HepG2 (cell line): ENCODE data around the gene AIF1. TPM values are rescaled to one million over a fixed set of nuclear protein-coding genes. Genes with fewer than 3 reads are reported as not detected.

ENCODE experiments used
- BHLHE40 ChIP-seq: IDR thresholded peaks from 2 replicates; pipeline ENCODE4 v1.6.1; 2011; ENCODE audit warnings: low read length, improper control_type of control experiment
- EHMT2 ChIP-seq: fragments of 200-600 bp; sonication (generic); IDR thresholded peaks from 2 replicates; pipeline ENCODE4 v1.7.0; 2017; ENCODE audit warnings: antibody characterized with exemption, low read depth, low read length, borderline replicate concordance
- FIP1L1 ChIP-seq: fragments of 200-400 bp; formaldehyde crosslinking; IDR thresholded peaks from 2 replicates; pipeline ENCODE4 v1.6.1; 2018; ENCODE audit warnings: low read depth, mild to moderate bottlenecking, low read length, moderate library complexity, borderline replicate concordance; ENCODE audit not compliant: insufficient read depth
- FUBP1 ChIP-seq: sonication (generic); formaldehyde crosslinking; IDR thresholded peaks from 2 replicates; pipeline ENCODE4 v1.5.1; 2020; ENCODE audit warnings: missing genetic modification reagents, mild to moderate bottlenecking, borderline replicate concordance
- HIVEP1 ChIP-seq: sonication (generic); formaldehyde crosslinking; IDR thresholded peaks from 2 replicates; pipeline ENCODE4 v1.4.0; 2020; ENCODE audit warnings: mild to moderate bottlenecking, missing genetic modification reagents
- IRF9 ChIP-seq: sonication (generic); formaldehyde crosslinking; IDR thresholded peaks from 2 replicates; pipeline ENCODE4 v1.8.0; 2022; ENCODE audit warnings: missing genetic modification reagents, mild to moderate bottlenecking, borderline replicate concordance
- MTF2 ChIP-seq: sonication (generic); formaldehyde crosslinking; IDR thresholded peaks from 2 replicates; pipeline ENCODE4 v1.5.0; 2020; ENCODE audit warnings: missing genetic modification reagents, borderline replicate concordance
- RFXAP ChIP-seq: sonication (generic); formaldehyde crosslinking; IDR thresholded peaks from 2 replicates; pipeline ENCODE4 v1.4.0; 2020; ENCODE audit warnings: missing genetic modification reagents, borderline replicate concordance
- SIX4 ChIP-seq: sonication (generic); formaldehyde crosslinking; IDR thresholded peaks from 2 replicates; pipeline ENCODE4 v1.4.0; 2020; ENCODE audit warnings: missing genetic modification reagents
- SP140L ChIP-seq: sonication (generic); formaldehyde crosslinking; IDR thresholded peaks from 2 replicates; pipeline ENCODE4 v1.4.0; 2020; ENCODE audit warnings: missing genetic modification reagents, borderline replicate concordance
- STAG1 ChIP-seq: sonication (generic); formaldehyde crosslinking; IDR thresholded peaks from 2 replicates; pipeline ENCODE4 v1.4.0; 2020; ENCODE audit warnings: missing genetic modification reagents
- TMF1 ChIP-seq: sonication (generic); formaldehyde crosslinking; IDR thresholded peaks from 2 replicates; pipeline ENCODE4 v1.8.1; 2022; ENCODE audit warnings: low read depth, missing genetic modification reagents
- ZBTB44 ChIP-seq: sonication (generic); formaldehyde crosslinking; IDR thresholded peaks from 2 replicates; pipeline ENCODE4 v1.4.0; 2020; ENCODE audit warnings: missing genetic modification reagents
- ZNF3 ChIP-seq: IDR thresholded peaks from 2 replicates; pipeline ENCODE4 v1.7.0; 2017; ENCODE audit warnings: inconsistent platforms
- ZNF550 ChIP-seq: sonication (generic); formaldehyde crosslinking; IDR thresholded peaks from 2 replicates; pipeline ENCODE4 v1.4.0; 2020; ENCODE audit warnings: mild to moderate bottlenecking, missing genetic modification reagents, borderline replicate concordance
- ZNF619 ChIP-seq: sonication (generic); formaldehyde crosslinking; IDR thresholded peaks from 2 replicates; pipeline ENCODE4 v1.4.0; 2020; ENCODE audit warnings: mild to moderate bottlenecking, missing genetic modification reagents
- ZNF710 ChIP-seq: sonication (generic); formaldehyde crosslinking; IDR thresholded peaks from 2 replicates; pipeline ENCODE4 v1.5.0; 2020; ENCODE audit warnings: mild to moderate bottlenecking, missing genetic modification reagents, borderline replicate concordance
- ZNF761 ChIP-seq: sonication (generic); formaldehyde crosslinking; conservative IDR thresholded peaks from 2 replicates; pipeline ENCODE4 v1.4.0; 2020; ENCODE audit warnings: mild to moderate bottlenecking, missing genetic modification reagents
- ZXDC ChIP-seq: sonication (generic); formaldehyde crosslinking; IDR thresholded peaks from 2 replicates; pipeline ENCODE4 v1.5.0; 2020; ENCODE audit warnings: mild to moderate bottlenecking, missing genetic modification reagents
- polyA plus RNA-seq, 8 experiments: library from polyadenylated mRNA; depleted of rRNA in 3 of 8; stranded (reverse) in 7 of 8; unstranded in 1 of 8; fragments of >200 nt; fragmentation: Illumina TruSeq in 4 of 8; extraction: Trizol in 4 of 8; gene quantifications; 2 replicates each; pipeline versions ENCODE4 v1.2.1 to v1.2.3, GENCODE V29; 2011 to 2016; ENCODE audit warnings: low read depth in 4 of 8, missing spikeins in 1 of 8, mixed read lengths in 1 of 8; ENCODE audit not compliant: insufficient read depth in 1 of 8
- total RNA-seq, 5 experiments: library from RNA; depleted of rRNA; stranded (reverse); fragments of >200 nt; fragmentation: Illumina TruSeq; extraction: Trizol; gene quantifications; 2 replicates each; pipeline ENCODE4 v1.2.3, GENCODE V29; 2016; ENCODE audit warnings: low read depth in 1 of 5

AIF1 gene
- total and polyA plus RNA-seq, 2 of the 13 experiments (the other 11 are each of a cell fraction or from before 2014, with no cell fraction given) = 1.5 TPM; not detected in 1

GRCh38 chr6:31665501-31666336, 50.7 kb downstream of the AIF1 start, which contains the start of gene CSNK2B (continued):
- 0 out of 2 replicates have a peak, but pooled peaks have one; percentile 53 for TF ChIP-seq RFXAP
- TF ChIP-seq ZNF619 (CRISPR knock-in tag) = no peak; the same call in 1 of the 2 replicates
- peak; percentile 19; the same call in 1 of the 2 replicates for TF ChIP-seq IRF9 (CRISPR knock-in tag)
- TF ChIP-seq ZNF761 (CRISPR knock-in tag) = 0 out of 2 replicates have a peak, but pooled peaks have one; percentile 47
- peak; percentile 81 for TF ChIP-seq ZNF710 (CRISPR knock-in tag)
- no peak for TF ChIP-seq SP140L
- 0 out of 2 replicates have a peak, but pooled peaks have one; percentile 40 for TF ChIP-seq ZBTB44 (CRISPR knock-in tag)
- no peak for TF ChIP-seq MTF2 (CRISPR knock-in tag)
- TF ChIP-seq TMF1 = peak; percentile 93; the same call in 1 of the 2 replicates
- peak; percentile 15 for TF ChIP-seq BHLHE40
- no peak for TF ChIP-seq FUBP1 (CRISPR knock-in tag)
- no peak for TF ChIP-seq EHMT2
- TF ChIP-seq SIX4 (CRISPR knock-in tag) = no peak
- no peak for TF ChIP-seq FIP1L1
- no peak for TF ChIP-seq STAG1
- TF ChIP-seq ZXDC (CRISPR knock-in tag) = 0 out of 2 replicates have a peak, but pooled peaks have one; percentile 14
- peak; percentile 80; the same call in 1 of the 2 replicates for TF ChIP-seq HIVEP1
- TF ChIP-seq ZNF550 (CRISPR knock-in tag) = no peak; the same call in none of the 2 replicates
- TF ChIP-seq ZNF3 (CRISPR knock-in tag) = no peak
